ENCODE measurements around the gene GPSM1.

Gene GPSM1

GRCh38 chr9:136401173-136401922 is 74.0 kb downstream of the GPSM1 start:
- Histone ChIP-seq H3K36me3 (ENCODE audit: insufficient read depth) (peaks cover 4% of the 10 kb centered on the region; the same call in 1 of the 2 replicates), H3K4me3 (IDR thresholded peaks at IDR 0.05; ENCODE audit: insufficient read depth, low read depth, low read length) (no peak overlapping the region)
- no peak for TF ChIP-seq CTCF (conservative IDR thresholded peaks at IDR 0.05; ENCODE audit: low read depth, low read length)

GRCh38 chr9:136402067-136402466 is 74.7 kb downstream of the GPSM1 start:
- no peak overlapping the region for H3K4me3 ChIP-seq (IDR thresholded peaks at IDR 0.05; ENCODE audit: insufficient read depth, low read depth, low read length)
- H3K27me3 ChIP-seq (ENCODE audit: insufficient read depth, low read depth): no peaks in the 10 kb centered on the region
- H2AFZ ChIP-seq (ENCODE audit: low read depth): no peak overlapping the region
- peaks cover 21% of the 10 kb centered on the region for H3K79me2 ChIP-seq (ENCODE audit: insufficient read depth, low read depth)
- no peak overlapping the region for H3K9ac ChIP-seq
- H3K27ac ChIP-seq: no peak overlapping the region
- peaks cover 2% of the 10 kb centered on the region; the same call in 1 of the 2 replicates for H3K36me3 ChIP-seq (ENCODE audit: insufficient read depth)
- no peak for TF ChIP-seq CTCF (conservative IDR thresholded peaks at IDR 0.05; ENCODE audit: low read depth, low read length)
- no peak overlapping the region for H3K4me2 ChIP-seq
- peaks cover 5% of the 10 kb centered on the region; the same call in 1 of the 2 replicates for H4K20me1 ChIP-seq (ENCODE audit: insufficient read depth)
- peaks cover 65% of the 10 kb centered on the region for H3K4me1 ChIP-seq (ENCODE audit: low read depth, poor library complexity, severe bottlenecking)

More at GRCh38 chr9:136401173-136401922, 74.0 kb downstream of the GPSM1 start:
- Histone ChIP-seq H4K20me1 (ENCODE audit: insufficient read depth) (peaks cover 5% of the 10 kb centered on the region; the same call in 1 of the 2 replicates), H3K4me1 (ENCODE audit: low read depth, poor library complexity, severe bottlenecking) (peaks cover 57% of the 10 kb centered on the region), H3K27me3 (ENCODE audit: insufficient read depth, low read depth) (no peaks in the 10 kb centered on the region), H2AFZ (ENCODE audit: low read depth) (no peak overlapping the region), H3K9ac (no peak overlapping the region), H3K79me2 (ENCODE audit: insufficient read depth, low read depth) (peaks cover 21% of the 10 kb centered on the region), H3K27ac (no peak overlapping the region), H3K4me2 (no peak overlapping the region)

GRCh38 chr9:136403538-136403914 is 76.2 kb downstream of the GPSM1 start:
- H3K79me2 ChIP-seq (ENCODE audit: insufficient read depth, low read depth): peaks cover 23% of the 10 kb centered on the region
- no peak overlapping the region for H3K9ac ChIP-seq
- no peak for TF ChIP-seq CTCF (conservative IDR thresholded peaks at IDR 0.05; ENCODE audit: low read depth, low read length)
- H3K27ac ChIP-seq: peak overlapping the region; percentile 49; the same call in 1 of the 2 replicates
- no peak overlapping the region for H2AFZ ChIP-seq (ENCODE audit: low read depth)
- peak overlapping the region; percentile 55; the same call in 1 of the 2 replicates for H3K4me2 ChIP-seq
- H4K20me1 ChIP-seq (ENCODE audit: insufficient read depth): peaks cover 5% of the 10 kb centered on the region; the same call in 1 of the 2 replicates
- H3K4me3 ChIP-seq (IDR thresholded peaks at IDR 0.05; ENCODE audit: insufficient read depth, low read depth, low read length): no peak overlapping the region
- H3K4me1 ChIP-seq (ENCODE audit: low read depth, poor library complexity, severe bottlenecking): peaks cover 64% of the 10 kb centered on the region
- no peaks in the 10 kb centered on the region for H3K27me3 ChIP-seq (ENCODE audit: insufficient read depth, low read depth)
- no peaks in the 10 kb centered on the region for H3K36me3 ChIP-seq (ENCODE audit: insufficient read depth)

DNA sequence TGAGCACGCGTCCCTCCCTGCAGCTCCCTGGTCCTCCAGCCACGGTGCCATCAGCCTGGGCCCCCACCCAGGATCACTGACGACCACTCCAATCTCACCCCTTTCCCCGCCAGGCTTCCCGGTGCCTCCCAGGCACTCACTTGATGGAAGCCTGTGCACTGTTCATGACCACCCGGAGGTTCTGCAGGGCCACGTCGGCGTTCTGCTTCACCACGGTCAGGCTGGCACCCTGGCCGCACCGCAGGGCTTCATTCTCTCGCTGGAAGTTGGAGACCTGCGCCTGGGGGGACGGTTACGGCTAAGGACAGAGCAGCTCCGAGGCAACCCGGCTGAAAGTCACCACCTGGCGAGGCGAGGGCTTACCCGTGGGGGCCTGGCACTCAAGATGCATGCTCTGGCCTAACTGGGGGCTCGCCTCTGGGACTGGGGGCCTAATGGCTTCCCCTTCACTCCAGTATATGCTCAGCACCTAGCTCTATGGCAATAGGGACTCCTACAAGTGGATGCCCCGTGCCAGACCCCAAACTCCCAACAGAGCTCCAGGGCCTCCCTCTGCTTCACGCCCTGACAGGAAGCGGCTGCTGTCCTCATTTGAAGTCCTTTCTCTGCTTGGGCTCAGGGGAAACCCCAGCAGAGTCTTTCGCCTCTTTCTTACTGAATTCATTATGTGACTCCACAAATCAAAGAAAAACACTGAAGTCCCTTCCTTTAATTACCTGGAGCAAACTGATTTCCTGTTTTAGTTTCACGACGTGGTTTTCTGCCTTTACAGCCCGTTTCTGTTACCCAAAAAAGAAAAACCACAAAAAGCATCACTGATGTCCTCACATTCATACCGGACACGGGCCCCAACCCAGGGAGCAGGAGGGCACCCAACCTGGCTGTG is 76.8 kb downstream of the GPSM1 start:
- no peak for TF ChIP-seq CTCF (conservative IDR thresholded peaks at IDR 0.05; ENCODE audit: low read depth, low read length)
- Histone ChIP-seq H3K9ac (no peak overlapping the region), H3K4me2 (peak overlapping the region; percentile 55), H3K79me2 (ENCODE audit: insufficient read depth, low read depth) (peaks cover 23% of the 10 kb centered on the region), H3K36me3 (ENCODE audit: insufficient read depth) (no peaks in the 10 kb centered on the region), H3K4me1 (ENCODE audit: low read depth, poor library complexity, severe bottlenecking) (peaks cover 65% of the 10 kb centered on the region), H3K27me3 (ENCODE audit: insufficient read depth, low read depth) (no peaks in the 10 kb centered on the region), H4K20me1 (ENCODE audit: insufficient read depth) (0 out of 2 replicates have a peak, but pooled peaks cover under 1% of the 10 kb centered on the region), H3K4me3 (IDR thresholded peaks at IDR 0.05; ENCODE audit: insufficient read depth, low read depth, low read length) (no peak overlapping the region), H3K27ac (peak overlapping the region; percentile 49), H2AFZ (ENCODE audit: low read depth) (no peak overlapping the region)

Data from KMS-11 (cell line).